HepG2 (cell line): ENCODE data around the gene B4GALT3. TPM values are rescaled to one million over a fixed set of nuclear protein-coding genes. Genes with fewer than 3 reads are reported as not detected.

Source experiments
- CAMTA2 ChIP-seq: sonication (generic); formaldehyde crosslinking; IDR thresholded peaks from 2 replicates; pipeline ENCODE4 v1.4.0; 2020; ENCODE audit warnings: mild to moderate bottlenecking, missing genetic modification reagents, borderline replicate concordance
- CTCF ChIP-seq: sonication (generic); formaldehyde crosslinking; IDR thresholded peaks from 2 replicates; pipeline ENCODE4 v1.5.0; 2020; ENCODE audit warnings: mild to moderate bottlenecking, missing genetic modification reagents, moderate library complexity
- DBP ChIP-seq: sonication (generic); formaldehyde crosslinking; IDR thresholded peaks from 2 replicates; pipeline ENCODE4 v1.4.0; 2020; ENCODE audit warnings: missing genetic modification reagents; ENCODE audit errors: not compliant biosample characterization
- HNF4A ChIP-seq: sonication (generic); formaldehyde crosslinking; IDR thresholded peaks from 2 replicates; pipeline ENCODE4 v1.4.0; 2020; ENCODE audit warnings: missing genetic modification reagents
- NR2F1 ChIP-seq, 2 experiments: fragments of 450-650 bp in 1 of 2; formaldehyde crosslinking in 1 of 2; IDR thresholded peaks; 2 replicates each; pipeline versions ENCODE4 v1.5.0 to v1.6.1; 2016 to 2020; ENCODE audit warnings: mild to moderate bottlenecking in 1 of 2, missing compliant biosample characterization in 1 of 2, missing genetic modification reagents in 1 of 2, moderate library complexity in 1 of 2
- RAD21 ChIP-seq: fragments of 450-650 bp; formaldehyde crosslinking; IDR thresholded peaks from 2 replicates; pipeline ENCODE4 v1.5.0; 2020; ENCODE audit warnings: mild to moderate bottlenecking
- RXRB ChIP-seq: IDR thresholded peaks from 2 replicates; pipeline ENCODE4 v1.6.1; 2016; ENCODE audit warnings: borderline replicate concordance, missing genetic modification reagents, missing compliant biosample characterization
- TARDBP ChIP-seq: sonication (generic); formaldehyde crosslinking; IDR thresholded peaks from 2 replicates; pipeline ENCODE4 v1.8.0; 2022; ENCODE audit warnings: mild to moderate bottlenecking, missing genetic modification reagents
- ZFAT ChIP-seq: sonication (generic); formaldehyde crosslinking; conservative IDR thresholded peaks from 2 replicates; pipeline ENCODE4 v1.8.1; 2023; ENCODE audit warnings: missing genetic modification reagents, inconsistent platforms
- ZFP37 ChIP-seq: sonication (generic); formaldehyde crosslinking; IDR thresholded peaks from 2 replicates; pipeline ENCODE4 v1.4.0; 2020; ENCODE audit warnings: missing genetic modification reagents, borderline replicate concordance
- ZNF557 ChIP-seq: sonication (generic); formaldehyde crosslinking; IDR thresholded peaks from 2 replicates; pipeline ENCODE4 v1.4.0; 2020; ENCODE audit warnings: missing genetic modification reagents
- ZNF772 ChIP-seq: sonication (generic); formaldehyde crosslinking; IDR thresholded peaks from 2 replicates; pipeline ENCODE4 v1.5.0; 2020; ENCODE audit warnings: mild to moderate bottlenecking, missing genetic modification reagents
- polyA plus RNA-seq, 8 experiments: library from polyadenylated mRNA; depleted of rRNA in 3 of 8; stranded (reverse) in 7 of 8; unstranded in 1 of 8; fragments of >200 nt; fragmentation: Illumina TruSeq in 4 of 8; extraction: Trizol in 4 of 8; gene quantifications; 2 replicates each; pipeline versions ENCODE4 v1.2.1 to v1.2.3, GENCODE V29; 2011 to 2016; ENCODE audit warnings: low read depth in 4 of 8, missing spikeins in 1 of 8, mixed read lengths in 1 of 8; ENCODE audit not compliant: insufficient read depth in 1 of 8
- total RNA-seq, 5 experiments: library from RNA; depleted of rRNA; stranded (reverse); fragments of >200 nt; fragmentation: Illumina TruSeq; extraction: Trizol; gene quantifications; 2 replicates each; pipeline ENCODE4 v1.2.3, GENCODE V29; 2016; ENCODE audit warnings: low read depth in 1 of 5

Gene B4GALT3
- total and polyA plus RNA-seq, 2 of the 13 experiments (the other 11 are each of a cell fraction or from before 2014, with no cell fraction given) = 35.6 to 40.4 TPM

GRCh38 chr1:161192476-161193465 is 15.5 kb upstream of the B4GALT3 start (continued):
- 0 out of 2 replicates have a peak, but pooled peaks have one; percentile 42 for TF ChIP-seq ZFP37 (CRISPR knock-in tag)
- 0 out of 2 replicates have a peak, but pooled peaks have one; percentile 62 for TF ChIP-seq ZNF557 (CRISPR knock-in tag)
- TF ChIP-seq NR2F1 (CRISPR knock-in tag; IDR thresholded peaks at IDR 0.05) = no peak
- TF ChIP-seq RXRB = no peak; the same call in 1 of the 2 replicates
- TF ChIP-seq ZFAT = no peak
- TF ChIP-seq HNF4A (CRISPR knock-in tag) = 0 out of 2 replicates have a peak, but pooled peaks have one; percentile 13
- TF ChIP-seq CAMTA2 (CRISPR knock-in tag) = 0 out of 2 replicates have a peak, but pooled peaks have one; percentile 36
- 0 out of 2 replicates have a peak, but pooled peaks have one; percentile 28 for TF ChIP-seq ZNF772 (CRISPR knock-in tag)
- peak; percentile 53 for TF ChIP-seq DBP (CRISPR knock-in tag)
- peak; percentile 92 for TF ChIP-seq CTCF
- peak; percentile 36; the same call in 1 of the 2 replicates for TF ChIP-seq TARDBP
- TF ChIP-seq RAD21 = peak; percentile 79
